NCI-H128 (cell line): ENCODE data around the gene ATG13.
A peak's percentile ranks its signal among the peaks of the same experiment; 100 is the strongest.
"Not testable (repeated sequence)": the region's sequence is repeated elsewhere in the genome, so short reads cannot be mapped to it uniquely, and the experiment has no call there.

Experiments used
- DNase-seq: peaks from one replicate; lab custom pipeline; 2025; ENCODE audit not compliant: unreplicated experiment; lab: John Stamatoyannopoulos, UW

The ATG13 gene

DNA sequence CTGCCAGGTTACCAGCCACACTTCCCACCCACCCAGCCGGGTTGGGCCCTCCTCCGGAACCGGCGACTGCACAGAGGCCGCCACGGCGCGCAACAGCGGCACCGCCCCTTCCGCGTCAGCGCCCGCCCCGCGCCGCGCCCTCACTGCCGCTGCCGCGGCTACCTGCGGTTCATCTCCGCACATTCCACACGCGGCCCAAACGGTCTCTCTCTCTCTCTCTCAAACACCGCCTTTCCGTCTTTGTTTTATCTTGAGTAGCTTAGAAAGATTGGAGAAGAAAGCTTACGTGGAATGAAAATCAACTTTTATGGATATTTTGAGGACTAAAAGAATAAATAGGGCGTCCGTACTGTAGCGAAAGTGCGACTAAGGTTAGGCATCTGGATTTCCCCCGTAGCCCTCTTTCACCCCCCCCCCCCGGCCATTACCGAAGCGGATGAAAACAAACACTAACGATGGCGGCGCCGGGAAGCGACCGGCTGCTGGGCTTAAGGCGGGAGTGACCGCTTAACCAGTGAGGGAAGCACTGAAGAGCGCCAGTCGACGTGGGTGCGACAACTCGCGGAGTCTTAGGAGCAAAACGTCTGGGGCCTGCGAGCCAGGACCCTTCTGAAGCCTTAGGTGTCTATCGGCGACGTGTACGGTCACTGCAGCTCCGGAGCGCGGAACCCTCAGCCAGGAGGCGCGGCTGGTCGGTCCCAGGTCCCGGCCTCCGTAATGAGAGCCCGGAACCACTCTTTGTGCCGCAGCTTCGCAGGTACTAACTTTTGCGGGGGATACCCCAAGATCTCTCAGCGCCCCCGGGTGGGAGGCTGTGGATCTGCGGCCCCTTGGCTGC is at the start of gene ATG13, which contains the start of gene HARBI1:
ATG13 (plus strand) TSS at position 420 of the 838 bp plus-strand sequence. CDS start 26,739 bp downstream, outside the sequence.
HARBI1 (minus strand) TSS at position 94 of the 838 bp plus-strand sequence. CDS start 990 bp downstream, outside the sequence.
- DNase-seq = peak; percentile 78

DNA sequence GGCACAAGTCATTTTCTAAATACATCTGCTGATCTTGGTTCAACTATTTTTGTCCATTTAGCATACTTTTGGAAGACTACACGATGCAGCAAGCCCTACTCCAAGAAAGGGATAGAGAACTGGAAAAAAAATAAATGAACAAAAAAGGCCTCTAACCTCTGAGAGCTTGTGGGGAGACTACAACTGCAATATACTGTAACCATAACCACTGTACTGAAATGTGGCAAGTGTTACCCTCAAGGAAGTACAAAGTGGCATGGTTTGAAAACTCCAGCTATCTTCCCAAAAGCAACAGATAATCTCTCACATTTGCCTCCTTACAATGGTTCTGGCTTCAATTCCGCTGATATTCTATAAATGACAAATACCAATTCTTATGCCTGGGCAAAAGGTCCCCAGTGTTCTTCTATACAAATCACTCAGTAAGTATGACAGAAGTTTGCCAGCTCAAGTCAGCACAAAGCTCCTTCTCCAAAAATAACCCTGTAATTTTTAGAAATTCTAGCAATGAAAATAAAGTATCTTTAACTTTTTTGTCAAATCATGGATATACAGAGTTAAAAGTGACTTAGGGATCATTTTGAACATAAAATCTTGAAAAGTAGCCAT is 46.5 kb upstream of the ATG13 start:
- no peak for DNase-seq

GRCh38 chr11:46574656-46575055 is 42.7 kb upstream of the ATG13 start:
- no peak for DNase-seq

- no peak for DNase-seq
Observed at GRCh38 chr11:46577058-46577457, 40.3 kb upstream of the ATG13 start.

DNA sequence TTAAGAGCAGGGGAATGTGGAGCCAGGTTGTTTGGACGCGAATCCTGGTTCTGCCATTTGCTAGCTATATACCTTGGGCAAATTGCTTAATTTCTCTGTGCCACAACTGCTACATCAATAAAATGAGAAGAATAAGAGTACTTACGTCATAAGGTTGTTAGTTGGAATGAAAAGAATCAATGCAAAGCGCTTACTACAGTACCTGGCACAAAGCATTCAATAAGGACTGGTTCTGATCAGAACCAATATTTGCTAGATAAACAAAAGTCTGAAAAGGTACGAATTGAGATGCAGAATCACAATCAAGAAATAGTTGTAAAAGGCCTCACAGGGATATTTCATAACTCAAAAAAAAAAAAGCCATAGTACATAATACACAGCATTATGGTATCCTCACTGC is 34.8 kb upstream of the ATG13 start:
- DNase-seq = no peak

- DNase-seq = not testable (repeated sequence)
Observed at GRCh38 chr11:46583513-46583912, 33.8 kb upstream of the ATG13 start.

DNA sequence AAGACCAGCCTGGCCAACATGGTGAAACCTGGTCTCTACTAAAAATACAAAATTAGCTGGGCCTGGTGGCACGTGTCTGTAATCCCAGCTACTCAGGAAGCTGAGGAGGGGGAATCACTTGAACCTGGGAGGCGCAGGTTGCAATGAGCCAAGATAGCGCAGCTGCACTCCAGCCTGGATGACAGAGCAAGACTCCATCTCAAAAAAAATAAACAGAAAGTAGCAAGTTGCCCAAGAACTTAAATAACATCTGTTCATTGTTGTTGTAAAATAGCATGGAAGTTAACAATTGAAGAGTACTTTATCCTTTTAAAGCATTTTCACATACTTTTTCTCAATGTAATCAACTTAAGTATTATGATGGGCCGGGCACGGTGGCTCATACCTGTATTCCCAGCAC is 29.2 kb upstream of the ATG13 start:
- DNase-seq = no peak

- no peak for DNase-seq
Observed at GRCh38 chr11:46588915-46589314, 28.4 kb upstream of the ATG13 start.

DNA sequence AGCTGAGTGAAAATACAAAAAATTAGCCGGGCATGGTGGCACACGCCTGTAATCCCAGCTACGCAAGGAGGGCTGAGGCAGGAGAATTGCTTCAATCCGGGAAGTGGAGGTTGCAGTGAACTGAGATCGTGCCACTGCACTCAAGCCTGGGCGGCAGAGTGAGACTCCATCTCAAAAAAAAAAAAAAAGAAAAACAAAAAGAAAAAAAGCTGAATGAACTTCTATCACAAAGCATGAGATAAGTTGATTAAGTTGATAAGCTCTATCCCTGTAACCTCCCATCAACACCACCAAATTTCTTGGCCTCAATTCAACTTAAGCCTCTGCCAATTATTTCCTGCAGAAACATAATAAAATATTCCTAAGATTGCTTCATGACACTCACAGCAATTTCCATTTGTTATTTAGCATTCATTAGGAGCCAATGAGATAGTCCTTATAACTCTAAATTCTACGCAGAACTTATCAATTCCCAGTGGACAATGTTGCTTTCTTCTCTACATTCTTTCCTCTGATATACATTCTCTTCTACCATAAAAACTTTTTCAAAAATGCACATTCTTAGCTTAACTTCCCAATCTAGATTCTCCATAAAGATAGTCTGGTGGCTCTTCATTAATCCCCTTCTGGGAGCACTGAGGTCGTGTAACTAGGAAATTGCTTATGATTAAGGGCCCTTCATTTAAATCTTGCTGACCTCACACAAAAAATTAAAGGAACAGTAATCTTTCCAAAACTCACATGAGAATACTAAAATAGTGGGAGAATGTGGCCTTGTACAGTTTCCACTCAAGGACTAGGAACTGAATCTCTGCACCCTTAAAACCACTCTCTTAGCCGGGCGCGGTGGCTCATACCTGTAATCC is 26.4 kb upstream of the ATG13 start:
- no peak for DNase-seq

GRCh38 chr11:46593550-46594373 is 23.6 kb upstream of the ATG13 start, which contains the start of gene AMBRA1:
Gene AMBRA1, minus strand, starts transcription at chr11:46594023. Its CDS starts 45,643 bp downstream, at chr11:46548380.
- DNase-seq = peak; percentile 55

DNA sequence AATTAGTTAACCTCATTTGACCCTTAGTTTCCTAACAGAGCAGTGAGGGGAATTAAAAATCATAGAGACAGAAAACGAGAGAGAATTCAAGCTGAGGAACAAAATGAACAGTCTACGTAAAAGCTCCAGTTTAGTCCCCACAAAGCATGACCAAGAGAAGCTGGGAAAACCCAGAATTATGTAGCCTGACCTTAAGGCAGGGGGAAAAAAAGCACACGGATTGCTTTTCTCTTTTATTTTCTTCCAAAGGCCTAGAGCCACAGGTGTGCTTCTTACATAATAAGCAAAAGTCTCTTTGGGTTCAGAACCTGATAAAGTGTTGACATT is 23.0 kb upstream of the ATG13 start:
- no peak for DNase-seq

- no peak for DNase-seq
Observed at GRCh38 chr11:46594785-46595184, 22.6 kb upstream of the ATG13 start.

DNA sequence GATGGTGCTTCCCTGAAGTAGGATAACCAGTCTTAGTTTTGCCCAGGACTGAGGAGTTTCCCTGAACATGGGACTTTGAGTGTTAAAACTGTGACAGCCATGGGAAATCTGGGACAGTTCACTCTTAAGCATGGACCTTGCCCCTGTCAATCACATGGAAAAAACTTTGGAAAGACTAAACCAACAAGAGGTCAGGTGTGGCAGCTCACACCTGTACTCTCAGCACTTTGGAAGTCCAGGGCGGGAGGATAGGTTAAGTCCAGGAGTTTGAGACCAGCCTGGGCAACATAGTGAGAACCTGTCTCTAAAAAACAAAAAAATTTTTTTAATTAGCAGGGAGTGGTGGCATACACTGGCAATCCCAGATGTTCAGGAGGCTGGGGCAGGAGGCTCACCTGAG is 20.2 kb upstream of the ATG13 start:
- DNase-seq = no peak

DNA sequence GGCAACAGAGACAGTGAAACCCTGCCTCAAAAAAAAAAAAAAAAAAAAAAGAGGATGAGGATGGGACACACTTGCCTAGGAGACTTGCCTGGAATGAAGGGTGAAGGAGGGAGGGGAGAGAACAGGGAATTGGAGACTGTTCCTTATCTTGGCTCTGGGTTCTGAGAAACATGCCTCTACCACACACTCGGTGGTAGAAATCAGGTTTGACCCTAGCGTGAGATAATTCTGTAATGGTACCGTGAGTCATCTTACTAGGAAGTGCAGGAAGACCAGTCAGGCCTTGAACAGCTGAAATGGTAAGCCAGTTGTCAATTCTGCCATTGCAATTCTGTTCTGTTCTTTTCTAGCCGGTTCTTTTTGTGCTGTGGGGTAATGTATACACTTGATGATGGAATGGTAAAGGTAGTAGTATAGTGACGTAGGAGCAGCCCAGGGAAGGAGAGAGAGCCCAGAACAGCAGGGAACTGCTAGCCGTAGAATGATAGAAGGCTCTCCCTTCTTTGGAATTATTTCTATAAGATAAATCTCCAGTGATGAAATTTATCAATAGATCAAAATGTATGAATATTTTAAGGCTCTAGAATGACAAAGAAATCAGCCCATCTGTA is 19.6 kb upstream of the ATG13 start:
- DNase-seq = no peak

DNA sequence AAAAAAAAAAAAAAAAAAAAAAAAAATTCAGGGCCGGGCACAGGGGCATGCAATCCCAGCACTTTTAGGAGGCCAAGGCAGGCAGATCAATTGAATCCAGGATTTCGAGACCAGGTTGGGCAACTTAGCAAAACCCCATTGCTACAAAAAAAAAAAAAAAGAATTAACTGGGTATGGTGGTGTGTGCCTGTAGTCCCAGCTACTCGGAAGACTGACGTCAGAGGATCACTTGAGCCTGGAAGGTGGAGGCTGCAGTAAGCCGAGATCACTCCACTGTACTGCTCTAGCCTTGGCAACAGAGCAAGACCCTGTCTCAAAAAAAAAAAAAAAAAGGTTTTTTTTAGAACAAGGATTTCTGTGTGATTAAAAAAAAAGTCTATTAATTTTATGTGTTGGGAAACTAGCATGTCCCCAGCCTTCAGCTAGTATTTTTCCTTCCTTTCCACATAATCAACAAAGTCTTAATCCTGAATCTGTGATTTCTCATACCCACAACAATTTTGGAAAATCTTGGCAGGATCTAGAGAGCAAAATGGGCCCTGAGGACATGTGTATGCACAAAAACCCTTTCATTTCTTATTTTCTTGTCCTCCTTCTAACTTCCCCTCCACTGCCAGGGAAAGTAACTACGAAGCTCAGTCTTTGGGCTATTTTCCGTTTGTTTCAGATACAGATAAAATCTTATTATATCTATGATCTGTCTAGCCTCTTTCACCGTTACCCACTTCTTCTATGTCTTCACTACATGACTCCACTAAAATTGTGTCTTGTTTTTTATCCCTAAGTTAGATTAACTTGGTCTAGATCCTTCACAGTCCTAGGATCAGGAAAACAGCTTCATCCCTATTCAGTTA is 17.8 kb upstream of the ATG13 start:
- no peak for DNase-seq

GRCh38 chr11:46600194-46600960 is 17.0 kb upstream of the ATG13 start:
- DNase-seq = no peak

DNA sequence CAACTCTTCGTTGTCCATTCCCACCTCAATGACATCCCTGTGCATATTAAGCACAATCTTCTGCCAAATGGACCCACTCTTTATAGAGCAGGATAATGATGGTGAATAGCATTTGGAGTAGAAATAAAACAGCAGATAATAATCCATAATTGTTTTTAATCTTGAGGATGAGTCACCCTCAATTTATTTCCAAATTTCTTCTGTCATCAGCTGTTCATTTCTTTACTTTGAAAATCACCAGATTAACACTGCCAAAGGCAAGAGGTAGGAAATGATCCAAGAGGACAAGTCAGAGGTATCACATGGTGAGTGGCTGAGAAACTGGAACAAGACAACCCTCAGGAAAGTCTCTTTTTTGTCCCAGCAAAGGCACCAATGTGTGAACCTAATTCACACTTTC is 16.2 kb upstream of the ATG13 start:
- no peak for DNase-seq

DNA sequence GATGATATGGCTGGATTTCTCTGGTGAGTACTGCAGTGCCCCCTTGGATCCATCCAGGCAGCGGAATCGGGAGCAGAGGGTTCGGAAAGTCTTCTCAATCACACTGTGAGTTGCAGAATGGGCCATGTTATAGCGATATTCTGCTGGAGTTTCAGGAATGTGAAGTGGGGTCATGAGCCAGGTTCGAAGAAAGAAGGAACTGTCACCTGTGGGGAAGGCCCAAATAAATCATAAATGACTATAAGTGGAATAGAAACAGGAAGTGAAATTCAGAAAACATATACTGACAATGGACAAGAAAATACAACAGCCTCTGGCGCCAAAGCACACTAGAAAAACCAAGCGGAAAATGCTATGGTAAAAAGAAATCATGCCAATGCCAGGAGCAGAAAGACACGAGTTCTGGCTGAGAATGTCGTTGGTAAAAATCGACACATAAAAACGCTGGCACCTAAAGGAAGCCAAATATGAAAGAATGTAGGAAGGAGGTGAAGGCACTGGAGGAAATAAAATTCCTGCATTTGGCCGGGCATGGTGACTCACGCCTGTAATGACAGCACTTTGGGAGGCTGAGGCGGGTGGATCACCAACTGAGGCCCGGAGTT is 13.5 kb upstream of the ATG13 start:
- DNase-seq = no peak
